ENCODE data around the gene KLHDC7A.

KLHDC7A gene

GRCh38 chr1:18475234-18475905 lies 5.4 kb upstream of the KLHDC7A start:
- H3K9ac ChIP-seq (ENCODE audit: low read depth, low read length) = no peak overlapping the region
- H3K4me1 ChIP-seq (ENCODE audit: control insufficient read depth, insufficient read depth, low read length) = peaks cover 4% of the 10 kb centered on the region
- H3K4me3 ChIP-seq (ENCODE audit: low read depth, low read length) = no peak overlapping the region
- no peaks in the 10 kb centered on the region for H3K9me3 ChIP-seq (ENCODE audit: control insufficient read depth, insufficient read depth, low read length)
- no peaks in the 10 kb centered on the region for H3K36me3 ChIP-seq (ENCODE audit: control insufficient read depth, insufficient read depth, low read length)
- H3K27me3 ChIP-seq (ENCODE audit: control insufficient read depth, insufficient read depth, low read length) = no peaks in the 10 kb centered on the region

GRCh38 chr1:18479454-18479853 lies 1.3 kb upstream of the KLHDC7A start:
- Histone ChIP-seq H3K9ac (ENCODE audit: low read depth, low read length) (no peak overlapping the region), H3K4me3 (ENCODE audit: low read depth, low read length) (no peak overlapping the region), H3K27me3 (ENCODE audit: control insufficient read depth, insufficient read depth, low read length) (no peaks in the 10 kb centered on the region), H3K4me1 (ENCODE audit: control insufficient read depth, insufficient read depth, low read length) (peaks cover 9% of the 10 kb centered on the region), H3K9me3 (ENCODE audit: control insufficient read depth, insufficient read depth, low read length) (no peaks in the 10 kb centered on the region), H3K36me3 (ENCODE audit: control insufficient read depth, insufficient read depth, low read length) (peaks cover 6% of the 10 kb centered on the region)

GRCh38 chr1:18481190-18481920 lies 625 bp downstream of the KLHDC7A start:
- Histone ChIP-seq H3K9ac (ENCODE audit: low read depth, low read length) (no peak overlapping the region), H3K4me1 (ENCODE audit: control insufficient read depth, insufficient read depth, low read length) (peaks cover 6% of the 10 kb centered on the region), H3K36me3 (ENCODE audit: control insufficient read depth, insufficient read depth, low read length) (peaks cover 6% of the 10 kb centered on the region), H3K4me3 (ENCODE audit: low read depth, low read length) (peak overlapping the region; percentile 24), H3K27me3 (ENCODE audit: control insufficient read depth, insufficient read depth, low read length) (no peaks in the 10 kb centered on the region), H3K9me3 (ENCODE audit: control insufficient read depth, insufficient read depth, low read length) (no peaks in the 10 kb centered on the region)

- Histone ChIP-seq H3K4me1 (ENCODE audit: control insufficient read depth, insufficient read depth, low read length) (peaks cover 10% of the 10 kb centered on the region), H3K9ac (ENCODE audit: low read depth, low read length) (no peak overlapping the region), H3K9me3 (ENCODE audit: control insufficient read depth, insufficient read depth, low read length) (no peaks in the 10 kb centered on the region), H3K36me3 (ENCODE audit: control insufficient read depth, insufficient read depth, low read length) (peaks cover 6% of the 10 kb centered on the region), H3K27me3 (ENCODE audit: control insufficient read depth, insufficient read depth, low read length) (no peaks in the 10 kb centered on the region), H3K4me3 (ENCODE audit: low read depth, low read length) (no peak overlapping the region)
These were observed 1.4 kb downstream of the KLHDC7A start for GRCh38 chr1:18481921-18482701.

- peaks cover 10% of the 10 kb centered on the region for H3K4me1 ChIP-seq (ENCODE audit: control insufficient read depth, insufficient read depth, low read length)
- H3K9ac ChIP-seq (ENCODE audit: low read depth, low read length) = no peak overlapping the region
- no peak overlapping the region for H3K4me3 ChIP-seq (ENCODE audit: low read depth, low read length)
- H3K9me3 ChIP-seq (ENCODE audit: control insufficient read depth, insufficient read depth, low read length) = no peaks in the 10 kb centered on the region
- H3K36me3 ChIP-seq (ENCODE audit: control insufficient read depth, insufficient read depth, low read length) = peaks cover 6% of the 10 kb centered on the region
- H3K27me3 ChIP-seq (ENCODE audit: control insufficient read depth, insufficient read depth, low read length) = no peaks in the 10 kb centered on the region
These were observed 2.1 kb downstream of the KLHDC7A start for GRCh38 chr1:18482721-18483425.

GRCh38 chr1:18484276-18484675 lies 3.5 kb downstream of the KLHDC7A start:
- H3K4me3 ChIP-seq (ENCODE audit: low read depth, low read length) = no peak overlapping the region
- no peak overlapping the region for H3K9ac ChIP-seq (ENCODE audit: low read depth, low read length)
- no peaks in the 10 kb centered on the region for H3K9me3 ChIP-seq (ENCODE audit: control insufficient read depth, insufficient read depth, low read length)
- H3K27me3 ChIP-seq (ENCODE audit: control insufficient read depth, insufficient read depth, low read length) = no peaks in the 10 kb centered on the region
- peaks cover 6% of the 10 kb centered on the region for H3K36me3 ChIP-seq (ENCODE audit: control insufficient read depth, insufficient read depth, low read length)
- H3K4me1 ChIP-seq (ENCODE audit: control insufficient read depth, insufficient read depth, low read length) = peaks cover 13% of the 10 kb centered on the region

GRCh38 chr1:18484721-18485120 lies 4.0 kb downstream of the KLHDC7A start:
- H3K27me3 ChIP-seq (ENCODE audit: control insufficient read depth, insufficient read depth, low read length) = no peaks in the 10 kb centered on the region

GRCh38 chr1:18485227-18485626 lies 4.5 kb downstream of the KLHDC7A start:
- Histone ChIP-seq H3K36me3 (ENCODE audit: control insufficient read depth, insufficient read depth, low read length) (peaks cover 6% of the 10 kb centered on the region), H3K9ac (ENCODE audit: low read depth, low read length) (no peak overlapping the region), H3K27me3 (ENCODE audit: control insufficient read depth, insufficient read depth, low read length) (no peaks in the 10 kb centered on the region), H3K4me3 (ENCODE audit: low read depth, low read length) (no peak overlapping the region), H3K9me3 (ENCODE audit: control insufficient read depth, insufficient read depth, low read length) (no peaks in the 10 kb centered on the region), H3K4me1 (ENCODE audit: control insufficient read depth, insufficient read depth, low read length) (peaks cover 13% of the 10 kb centered on the region)

More at GRCh38 chr1:18484721-18485120, 4.0 kb downstream of the KLHDC7A start:
- no peak overlapping the region for H3K9ac ChIP-seq (ENCODE audit: low read depth, low read length)
- no peak overlapping the region for H3K4me3 ChIP-seq (ENCODE audit: low read depth, low read length)
- H3K9me3 ChIP-seq (ENCODE audit: control insufficient read depth, insufficient read depth, low read length) = no peaks in the 10 kb centered on the region
- H3K36me3 ChIP-seq (ENCODE audit: control insufficient read depth, insufficient read depth, low read length) = peaks cover 6% of the 10 kb centered on the region
- peaks cover 13% of the 10 kb centered on the region for H3K4me1 ChIP-seq (ENCODE audit: control insufficient read depth, insufficient read depth, low read length)

GRCh38 chr1:18486195-18486594 lies 5.5 kb downstream of the KLHDC7A start:
- Histone ChIP-seq H3K9me3 (ENCODE audit: control insufficient read depth, insufficient read depth, low read length) (no peaks in the 10 kb centered on the region), H3K27me3 (ENCODE audit: control insufficient read depth, insufficient read depth, low read length) (no peaks in the 10 kb centered on the region), H3K36me3 (ENCODE audit: control insufficient read depth, insufficient read depth, low read length) (peaks cover 6% of the 10 kb centered on the region), H3K4me3 (ENCODE audit: low read depth, low read length) (no peak overlapping the region), H3K9ac (ENCODE audit: low read depth, low read length) (no peak overlapping the region), H3K4me1 (ENCODE audit: control insufficient read depth, insufficient read depth, low read length) (peaks cover 13% of the 10 kb centered on the region)

GRCh38 chr1:18489417-18490143 lies 8.8 kb downstream of the KLHDC7A start:
- Histone ChIP-seq H3K27me3 (ENCODE audit: control insufficient read depth, insufficient read depth, low read length) (no peaks in the 10 kb centered on the region), H3K4me1 (ENCODE audit: control insufficient read depth, insufficient read depth, low read length) (peaks cover 8% of the 10 kb centered on the region), H3K9ac (ENCODE audit: low read depth, low read length) (no peak overlapping the region), H3K36me3 (ENCODE audit: control insufficient read depth, insufficient read depth, low read length) (no peaks in the 10 kb centered on the region), H3K4me3 (ENCODE audit: low read depth, low read length) (no peak overlapping the region), H3K9me3 (ENCODE audit: control insufficient read depth, insufficient read depth, low read length) (no peaks in the 10 kb centered on the region)

GRCh38 chr1:18491168-18491567 lies 10.4 kb downstream of the KLHDC7A start:
- Histone ChIP-seq H3K9me3 (ENCODE audit: control insufficient read depth, insufficient read depth, low read length) (no peaks in the 10 kb centered on the region), H3K9ac (ENCODE audit: low read depth, low read length) (no peak overlapping the region), H3K27me3 (ENCODE audit: control insufficient read depth, insufficient read depth, low read length) (no peaks in the 10 kb centered on the region), H3K36me3 (ENCODE audit: control insufficient read depth, insufficient read depth, low read length) (no peaks in the 10 kb centered on the region), H3K4me1 (ENCODE audit: control insufficient read depth, insufficient read depth, low read length) (peaks cover 8% of the 10 kb centered on the region), H3K4me3 (ENCODE audit: low read depth, low read length) (no peak overlapping the region)
